ENCODE results near the gene DLG1.

GRCh38 chr3:197027896-197028727 lies 270.3 kb downstream of the DLG1 start:
- TF ChIP-seq TAF1 (IDR thresholded peaks at IDR 0.05; ENCODE audit: borderline replicate concordance, insufficient read depth, low read length) (no peak), POLR2AphosphoS5 (IDR thresholded peaks at IDR 0.05; ENCODE audit: low read depth, low read length) (no peak), SIN3A (IDR thresholded peaks at IDR 0.05; ENCODE audit: borderline replicate concordance, insufficient read depth, low read length) (no peak), REST (IDR thresholded peaks at IDR 0.05; ENCODE audit: insufficient read depth in 1 of 2, low read depth in 2 of 2, low read length in 2 of 2) (no peak)
